COLO829 (cell line): ENCODE results near the gene PITPNC1.
"Not testable (repeated sequence)": the region's sequence is repeated elsewhere in the genome, so short reads cannot be mapped to it uniquely, and the experiment has no call there.

ENCODE experiments used
- DNase-seq: peaks from one replicate; pipeline ENCODE4 v3.0.0; 2012; ENCODE audit warnings: low spot score

Gene PITPNC1

DNA sequence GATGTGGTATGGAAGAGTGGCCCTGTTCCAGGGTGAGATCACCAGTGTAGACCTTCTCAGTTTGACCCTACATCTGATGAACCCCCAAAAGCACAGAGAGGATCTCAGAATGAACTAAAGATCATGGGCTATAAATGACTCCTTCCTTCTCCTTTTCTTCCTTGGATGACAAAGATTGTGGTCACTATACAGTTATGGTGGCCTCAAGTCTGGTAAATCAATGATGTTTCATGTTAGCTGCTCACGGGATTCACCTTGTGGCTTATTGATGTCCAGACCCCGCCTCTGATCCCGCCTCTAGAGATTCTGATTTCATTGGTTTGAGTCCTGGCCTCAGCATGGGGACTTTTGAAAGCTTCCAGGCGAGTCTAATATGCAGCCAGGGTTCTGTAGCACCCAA lies 112.2 kb downstream of the PITPNC1 start:
- no peak for DNase-seq

DNA sequence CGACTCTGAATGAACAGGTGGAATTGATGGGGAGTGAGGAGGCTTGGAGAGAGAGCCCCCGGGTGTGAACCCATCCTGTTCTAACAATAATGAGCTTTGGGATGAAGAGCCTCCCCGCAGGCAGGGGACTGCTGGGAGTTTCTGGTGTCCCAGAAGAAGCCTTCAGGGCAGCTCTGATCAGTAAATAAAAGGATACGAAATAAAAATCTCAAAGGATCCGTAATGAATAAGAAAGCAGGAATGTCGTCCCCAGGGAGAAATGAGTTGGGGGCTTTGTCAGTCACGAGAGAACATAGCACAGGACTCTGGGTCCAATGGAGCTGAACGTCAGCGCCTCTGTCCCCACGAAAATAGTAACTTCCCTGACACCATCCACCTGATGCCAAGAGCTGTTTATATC lies 113.4 kb downstream of the PITPNC1 start:
- DNase-seq, result no peak

- DNase-seq, result peak; percentile 28
Measured at GRCh38 chr17:67491009-67491680, 114.1 kb downstream of the PITPNC1 start.

GRCh38 chr17:67491681-67492024 lies 114.6 kb downstream of the PITPNC1 start:
- no peak for DNase-seq

DNA sequence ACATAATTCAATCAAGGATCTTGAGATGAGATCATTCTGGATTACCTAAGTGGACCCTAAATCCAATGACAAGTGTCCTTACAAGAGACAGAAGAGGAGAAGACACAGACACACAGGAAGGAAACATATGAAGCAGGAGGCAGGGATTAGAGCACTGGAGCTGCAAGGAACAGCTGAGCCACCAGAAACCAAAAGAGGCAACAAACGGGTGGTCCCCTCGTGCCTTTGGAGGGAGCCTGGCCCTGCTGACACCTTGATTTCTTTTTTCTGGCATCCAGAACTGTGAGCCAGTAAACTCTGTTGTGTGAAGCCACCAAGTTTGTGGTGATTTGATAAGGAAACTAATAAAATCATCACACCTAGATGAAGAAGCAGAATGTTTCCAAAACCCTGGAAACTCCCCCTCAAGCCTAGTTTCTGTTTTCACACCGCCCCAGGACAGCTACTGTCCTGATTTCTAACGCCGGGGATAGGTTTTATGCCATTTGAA lies 115.2 kb downstream of the PITPNC1 start:
- no peak for DNase-seq

GRCh38 chr17:67492824-67493517 lies 115.9 kb downstream of the PITPNC1 start:
- DNase-seq, result no peak

DNA sequence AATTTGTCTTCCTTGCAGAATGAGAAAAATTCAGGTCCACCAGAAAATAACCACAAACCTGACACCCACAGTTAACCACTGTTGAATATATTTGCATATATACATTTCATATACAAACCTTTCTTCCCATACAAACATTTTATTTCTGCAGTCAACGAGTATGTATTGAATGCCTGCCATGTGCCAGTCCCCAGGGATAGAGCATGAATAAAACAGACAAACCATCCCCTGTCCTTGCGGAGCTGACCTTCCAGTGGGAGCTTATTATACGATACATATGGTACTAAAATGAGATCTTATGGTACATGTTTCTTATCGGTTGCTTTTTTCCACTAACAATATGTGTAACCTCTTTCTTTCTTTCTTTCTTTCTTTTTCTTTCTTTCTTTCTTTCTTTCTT lies 116.7 kb downstream of the PITPNC1 start:
- no peak for DNase-seq

- not testable (repeated sequence) for DNase-seq
Measured at GRCh38 chr17:67495534-67495933, 118.5 kb downstream of the PITPNC1 start.

DNA sequence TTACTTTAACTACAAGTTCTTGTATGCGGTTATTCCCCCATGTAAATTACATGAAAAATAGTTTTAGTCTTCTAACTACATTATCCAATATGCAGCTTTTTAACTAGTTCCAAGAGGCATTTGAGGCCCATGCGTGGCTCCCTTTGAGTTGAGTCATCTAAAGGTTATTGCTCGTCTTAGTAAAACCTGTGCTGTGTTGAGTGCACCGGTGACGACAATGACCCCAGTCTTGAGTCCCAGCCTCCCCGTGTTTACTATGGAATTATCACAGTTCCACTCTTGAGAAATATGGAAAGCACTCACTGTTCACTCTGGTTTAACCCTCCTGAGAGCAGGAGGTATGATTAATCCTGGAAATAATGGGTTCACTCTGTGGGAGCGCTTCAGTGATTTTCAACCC lies 119.2 kb downstream of the PITPNC1 start:
- no peak for DNase-seq

- DNase-seq, result no peak
Measured at GRCh38 chr17:67499685-67500084, 122.6 kb downstream of the PITPNC1 start.

DNA sequence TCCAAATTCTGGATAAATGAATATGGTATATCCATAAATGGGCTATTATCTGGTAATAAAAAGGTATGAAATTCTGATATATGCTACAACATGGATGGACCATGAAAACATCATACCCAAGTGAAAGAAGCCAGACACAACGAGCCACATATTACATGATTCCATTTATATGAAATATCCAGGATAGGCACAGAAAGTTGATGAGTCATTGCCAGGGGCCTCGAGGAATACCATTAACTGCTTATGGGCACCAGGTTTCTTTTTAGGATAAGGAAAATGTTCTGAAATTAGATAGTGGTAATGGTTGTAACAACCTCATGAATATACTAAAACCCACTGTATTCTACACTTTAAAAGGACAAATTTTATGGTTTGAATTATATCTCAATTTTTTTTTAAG lies 123.2 kb downstream of the PITPNC1 start:
- DNase-seq, result no peak

DNA sequence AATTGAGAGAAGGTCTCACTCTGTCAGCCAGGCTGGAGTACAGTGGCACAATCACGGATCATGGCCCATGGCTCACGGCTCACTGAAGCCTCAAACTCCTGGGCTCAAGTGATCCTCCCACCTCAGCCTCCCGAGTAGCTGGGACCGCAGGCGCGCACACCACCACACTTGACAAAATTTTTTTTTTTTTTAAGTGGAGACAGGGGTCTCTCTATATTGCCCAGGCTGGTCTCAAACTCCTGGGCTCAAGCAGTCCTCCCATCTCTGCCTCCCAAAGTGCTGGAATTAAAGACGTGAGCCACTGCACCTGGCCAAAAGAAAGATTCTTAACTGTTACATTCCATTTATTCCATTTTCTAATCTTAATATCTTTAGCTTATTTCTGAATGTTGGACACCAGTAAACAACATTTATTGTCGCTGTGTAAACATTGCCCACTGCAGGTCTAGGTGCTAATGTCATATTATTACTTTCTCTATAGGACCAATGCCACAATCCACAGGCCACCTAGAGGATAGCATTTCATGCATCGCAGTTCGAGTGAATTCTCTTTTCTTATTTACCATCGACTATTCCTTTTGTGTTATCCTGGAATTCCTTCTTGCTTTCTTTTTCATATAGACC lies 123.7 kb downstream of the PITPNC1 start:
- no peak for DNase-seq

GRCh38 chr17:67502151-67502550 lies 125.1 kb downstream of the PITPNC1 start:
- no peak for DNase-seq

GRCh38 chr17:67503184-67503583 lies 126.1 kb downstream of the PITPNC1 start:
- no peak for DNase-seq

DNA sequence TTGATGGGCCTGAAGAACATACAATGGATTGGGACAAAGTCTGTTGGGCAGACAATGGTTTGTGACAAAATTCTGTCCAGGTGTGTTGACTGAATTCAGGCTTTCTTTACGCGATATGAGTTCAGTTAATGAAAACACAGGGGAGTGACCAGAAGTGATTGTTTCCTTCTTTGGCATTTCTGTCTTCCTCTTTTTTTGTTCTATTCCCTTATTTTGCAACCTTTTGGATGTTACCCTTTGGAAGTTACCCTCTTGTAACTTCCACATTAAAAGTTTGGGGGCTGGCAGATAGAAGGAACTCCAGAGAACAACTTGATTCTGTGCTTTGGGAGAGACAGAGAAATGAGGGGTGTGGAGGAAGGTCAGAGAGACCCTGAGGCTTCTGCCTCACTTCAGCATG lies 126.7 kb downstream of the PITPNC1 start:
- no peak for DNase-seq

DNA sequence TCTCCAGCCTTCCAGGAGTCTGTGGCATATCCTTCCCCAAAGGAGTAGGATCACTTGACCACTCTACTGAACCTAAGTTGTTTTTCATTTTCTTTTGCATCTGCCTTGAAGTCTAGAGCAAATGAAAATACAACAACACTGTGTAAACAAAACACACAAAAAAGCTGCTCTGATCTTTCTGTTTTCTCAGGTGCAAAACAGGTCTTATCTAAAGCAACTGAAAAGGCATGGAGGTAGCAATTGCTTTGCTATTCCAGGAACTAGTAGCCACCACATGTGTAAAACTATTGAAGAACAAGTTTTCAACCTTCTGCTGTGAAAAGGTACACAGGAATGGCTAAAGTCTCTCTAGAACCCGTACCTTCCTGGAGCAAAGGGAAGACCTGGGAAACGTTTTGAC lies 127.1 kb downstream of the PITPNC1 start:
- no peak for DNase-seq

DNA sequence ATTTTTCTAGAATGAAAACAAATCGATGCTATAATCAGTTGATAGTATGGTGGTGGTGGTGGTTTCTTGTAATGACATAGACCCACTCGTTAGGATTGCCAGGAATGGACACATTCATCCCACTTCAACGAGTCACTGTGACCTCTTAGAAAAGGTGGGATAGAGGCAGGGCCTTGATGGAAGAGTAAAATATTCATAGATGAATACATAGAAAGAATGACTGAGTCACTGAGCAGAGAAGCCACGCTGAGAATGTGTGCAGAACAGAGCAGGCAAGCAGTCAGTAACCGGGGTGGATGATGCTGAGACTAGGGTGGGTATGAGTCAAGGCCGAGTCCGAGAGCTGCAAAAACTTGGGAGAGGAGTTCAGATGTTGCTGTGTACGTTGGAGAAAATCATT lies 129.9 kb downstream of the PITPNC1 start:
- DNase-seq, result no peak

DNA sequence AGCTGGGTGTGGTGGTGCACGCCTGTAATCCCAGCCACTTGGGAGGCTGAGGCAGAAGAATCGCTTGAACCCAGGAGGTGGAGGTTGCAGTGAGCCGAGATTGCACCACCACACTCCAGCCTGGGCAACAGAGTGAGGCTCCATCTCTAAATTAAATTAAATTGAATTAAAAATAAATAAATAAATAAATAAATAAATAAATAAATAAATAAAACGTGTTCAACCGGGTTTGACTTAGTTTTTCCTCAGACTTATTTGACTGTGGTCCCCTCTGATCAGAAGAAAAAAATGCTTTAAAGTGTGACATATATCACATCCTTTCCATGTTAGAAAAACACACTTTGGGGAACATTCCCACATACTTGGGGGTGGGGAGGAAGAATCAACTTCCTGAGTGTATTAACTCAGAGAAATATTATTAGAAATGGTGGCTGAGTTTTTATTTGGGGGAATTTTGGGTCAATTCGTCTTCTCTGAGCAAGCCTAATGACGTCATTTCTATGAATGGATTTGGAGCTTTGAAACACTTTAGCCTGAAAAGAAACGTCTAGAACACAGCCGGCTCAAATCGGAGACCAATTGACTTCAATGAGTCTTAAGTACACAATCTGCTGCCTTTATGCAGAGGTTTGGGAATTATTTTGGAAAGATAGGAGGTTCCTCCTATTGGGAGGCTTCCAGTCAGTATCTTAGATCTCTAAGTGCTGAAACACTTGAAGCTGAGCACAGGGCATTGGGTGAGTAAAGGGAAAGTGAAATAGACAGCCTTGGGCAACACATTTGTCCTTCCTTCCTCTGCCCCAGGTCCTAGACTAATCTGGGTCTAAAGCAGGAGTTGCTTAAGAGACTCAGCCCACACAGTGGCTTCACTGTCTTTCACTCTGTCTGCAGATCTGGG lies 132.6 kb downstream of the PITPNC1 start:
- DNase-seq, result no peak

DNA sequence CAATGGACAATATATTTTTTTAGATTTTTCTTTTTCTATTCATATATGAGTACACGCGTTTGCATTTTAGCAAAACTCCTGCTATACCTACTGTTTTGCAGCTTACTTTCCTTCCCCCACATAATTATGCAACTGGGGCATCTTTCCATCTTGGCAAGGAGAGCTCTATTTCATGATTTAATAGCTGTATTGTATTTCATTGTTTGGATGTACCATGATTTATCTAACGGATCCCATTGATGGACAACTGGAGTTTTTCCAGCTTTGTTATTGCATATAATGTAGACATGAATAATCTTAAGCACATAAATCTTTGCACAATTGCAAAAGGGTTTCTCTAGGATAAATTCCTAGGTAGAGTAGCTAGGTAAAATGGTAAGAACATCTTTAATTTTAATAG lies 133.9 kb downstream of the PITPNC1 start:
- DNase-seq, result no peak

GRCh38 chr17:67511804-67512203 lies 134.7 kb downstream of the PITPNC1 start:
- no peak for DNase-seq

DNA sequence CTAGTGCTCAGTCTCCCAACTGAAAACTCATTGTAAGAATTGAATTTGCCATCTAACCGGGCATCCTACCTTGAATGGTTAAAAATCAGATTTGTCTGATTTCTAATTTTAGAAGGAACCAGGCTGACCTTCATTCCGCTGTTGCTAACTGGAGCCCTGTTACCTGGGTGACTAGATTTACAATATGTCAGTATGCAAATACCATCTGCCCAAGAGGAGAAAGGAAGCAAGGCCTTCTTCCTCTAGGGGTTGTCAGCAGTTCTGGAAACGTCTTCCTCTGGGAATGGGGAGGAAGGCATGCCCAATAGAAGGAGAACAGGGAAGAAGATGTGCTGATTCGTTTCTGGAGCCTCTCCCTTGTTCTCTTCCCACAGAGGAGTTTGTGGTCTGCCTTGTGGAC lies 137.9 kb downstream of the PITPNC1 start:
- DNase-seq, result no peak

GRCh38 chr17:67515490-67516083 lies 138.5 kb downstream of the PITPNC1 start:
- no peak for DNase-seq
